ENCODE measurements around the gene PHF11. TPM values are rescaled to one million over a fixed set of nuclear protein-coding genes. Genes with fewer than 3 reads are reported as not detected.

Gene PHF11
- total and polyA plus RNA-seq, 2 of the 13 experiments (the other 11 are each of a cell fraction or from before 2014, with no cell fraction given): 15.8 to 22.0 TPM

- TF ChIP-seq AFF4 (CRISPR knock-in tag; IDR thresholded peaks at IDR 0.05): no peak
- TF ChIP-seq MIER3 (CRISPR knock-in tag; IDR thresholded peaks at IDR 0.05; ENCODE audit: borderline replicate concordance): no peak
- no peak for TF ChIP-seq ZFX (CRISPR knock-in tag; IDR thresholded peaks at IDR 0.05; ENCODE audit: low read depth)
- no peak for TF ChIP-seq PAX8 (CRISPR knock-in tag; IDR thresholded peaks at IDR 0.05; ENCODE audit: borderline replicate concordance)
- TF ChIP-seq ZKSCAN1 (IDR thresholded peaks at IDR 0.05; ENCODE audit: low read length): no peak
- no peak for TF ChIP-seq KDM3A (CRISPR knock-in tag; IDR thresholded peaks at IDR 0.05; ENCODE audit: low read depth)
- TF ChIP-seq ZFP36L1 (CRISPR knock-in tag; IDR thresholded peaks at IDR 0.05): no peak
Observed at GRCh38 chr13:49456156-49456555, 39.6 kb upstream of the PHF11 start (continued).

- H3K27me3 ChIP-seq (ENCODE audit: control insufficient read depth in 1 of 2, insufficient read depth in 2 of 2, low read length in 2 of 2): no peaks in the 10 kb centered on the region
- BruUV-seq (replicated peaks): no TSS peak
- ATAC-seq: no peak
- no peaks in the 10 kb centered on the region for H3K4me1 ChIP-seq (ENCODE audit: insufficient read depth, low read length)
- H4K20me1 ChIP-seq (ENCODE audit: insufficient read depth, low read length): no peaks in the 10 kb centered on the region
- H2AFZ ChIP-seq (ENCODE audit: low read length): no peak overlapping the region
- H3K9me3 ChIP-seq (ENCODE audit: low read length): peaks cover 4% of the 10 kb centered on the region; the same call in 1 of the 2 replicates
- H3K9ac ChIP-seq (ENCODE audit: insufficient read depth, low read depth, low read length): no peak overlapping the region
- no peak overlapping the region for H3K27ac ChIP-seq (ENCODE audit: extremely low read length, insufficient read depth, low read length)
- intact Hi-C loops (cut with micrococcal nuclease; ENCODE audit: unreplicated experiment): no loop called here
- POLR2A ChIA-PET: no interaction called here
- H3K4me2 ChIP-seq (ENCODE audit: low read depth, low read length): no peak overlapping the region
- no peak for FAIRE-seq
- H3K79me2 ChIP-seq (ENCODE audit: insufficient read depth, low read length): no peaks in the 10 kb centered on the region
- DNase-seq (ENCODE audit: low spot score): no peak
- 95% methylated on average over 7 of the region's 7 CpGs for WGBS (ENCODE audit: low lambda C conversion rate)
- CTCF ChIA-PET (ENCODE audit: low intra/inter-chr PET ratio, low total read pairs): no interaction called here
- peaks cover 7 to 12% of the 10 kb centered on the region in 2 experiments for H3K36me3 ChIP-seq (replicated peaks in 1 of 2; ENCODE audit: control insufficient read depth in 1 of 2, insufficient read depth in 2 of 2, low read length in 2 of 2)
- H3K4me3 ChIP-seq (replicated peaks in 1 of 3; ENCODE audit: insufficient read depth in 1 of 3, low read depth in 2 of 3, low read length in 3 of 3): no peak overlapping the region
- in situ Hi-C loops (cut with HindIII; ENCODE audit: extremely low pct_ligation_motif_present, low pct_unique_long_range_greater_than_20kb): no loop called here
- TF ChIP-seq SNRNP70 (IDR thresholded peaks at IDR 0.05; ENCODE audit: low read depth, low read length) (no peak), ZNF264 (CRISPR knock-in tag; IDR thresholded peaks at IDR 0.05) (no peak), ETV5 (CRISPR knock-in tag; IDR thresholded peaks at IDR 0.05; ENCODE audit: borderline replicate concordance) (no peak), ZNF343 (CRISPR knock-in tag; IDR thresholded peaks at IDR 0.05) (no peak), DRAP1 (CRISPR knock-in tag; IDR thresholded peaks at IDR 0.05) (no peak), ZNF530 (CRISPR knock-in tag; IDR thresholded peaks at IDR 0.05; ENCODE audit: low read depth) (no peak), YEATS2 (CRISPR knock-in tag; IDR thresholded peaks at IDR 0.05; ENCODE audit: borderline replicate concordance) (no peak), ZBTB10 (CRISPR knock-in tag; IDR thresholded peaks at IDR 0.05; ENCODE audit: borderline replicate concordance) (no peak), ZBTB14 (CRISPR knock-in tag; IDR thresholded peaks at IDR 0.05) (no peak)
Observed at GRCh38 chr13:49457221-49457620, 38.5 kb upstream of the PHF11 start.

Measured in HepG2 (cell line).